GM15510 (cell line): ENCODE measurements around the gene ATP1A3.

ENCODE experiments used
- POLR2A ChIP-seq: IDR thresholded peaks from 3 replicates; pipeline ENCODE4 v1.6.1; 2011; ENCODE audit warnings: borderline replicate concordance; ENCODE audit not compliant: insufficient read length; ENCODE audit errors: extremely low read depth

ATP1A3 gene

GRCh38 chr19:41993612-41994483 is at the start of gene ATP1A3:
ATP1A3 (minus strand) TSS chr19:41994230; CDS start chr19:41994076, 154 bp downstream.
- no peak for TF ChIP-seq POLR2A

DNA sequence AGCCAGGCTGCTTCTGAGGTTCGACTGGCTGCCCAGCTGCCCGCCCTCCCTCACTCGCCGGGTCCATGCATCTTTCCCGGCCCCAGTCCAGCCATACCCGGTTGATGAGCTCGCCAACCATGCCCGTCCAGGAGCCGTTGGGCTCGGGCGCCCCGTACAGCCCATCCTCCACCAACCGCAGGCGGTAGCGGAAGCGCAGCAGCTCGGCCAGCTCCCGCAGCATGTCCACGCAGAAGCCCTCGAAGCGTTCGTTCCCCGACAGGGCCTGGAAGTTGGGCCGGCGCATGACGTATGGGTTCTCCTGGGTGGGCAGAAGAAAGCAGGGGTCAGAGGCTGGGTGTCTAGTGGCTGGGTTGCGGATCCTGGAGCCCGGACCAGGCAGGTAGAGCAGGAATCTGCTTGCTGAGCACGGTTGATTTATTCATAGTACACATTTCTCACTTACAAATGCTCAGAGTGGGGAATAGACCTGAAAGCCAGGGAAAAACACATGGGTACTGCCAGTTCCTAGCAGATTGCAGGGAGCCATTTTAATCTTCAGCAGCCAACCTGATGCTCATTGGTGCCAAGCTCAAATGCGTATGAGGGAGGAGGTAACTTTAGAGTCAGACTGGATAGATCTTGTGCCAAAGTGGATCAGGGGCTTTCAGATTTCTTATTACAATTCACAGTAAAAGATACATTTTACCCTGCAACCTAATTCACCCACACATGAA is 48.6 kb upstream of the ATP1A3 start:
- TF ChIP-seq POLR2A: no peak

DNA sequence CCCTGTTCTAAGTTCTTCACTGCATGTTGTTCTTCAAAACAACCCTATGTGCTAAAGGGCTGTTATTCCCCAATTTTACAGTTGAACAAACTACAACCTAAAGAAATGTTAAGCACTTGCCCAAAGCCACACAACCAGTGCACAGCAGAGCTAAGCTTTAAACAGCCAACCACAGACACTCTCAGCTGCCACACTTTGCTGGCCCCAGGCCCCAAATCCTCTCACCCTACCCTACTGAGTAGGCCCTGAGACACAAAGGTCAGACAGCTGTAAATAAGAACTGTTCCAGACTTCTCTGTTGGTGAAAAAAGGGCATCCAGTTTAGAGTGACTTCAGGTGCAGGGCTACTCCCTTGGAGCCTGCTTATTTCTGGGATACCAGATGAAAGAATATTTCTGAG is 46.0 kb upstream of the ATP1A3 start:
- TF ChIP-seq POLR2A: no peak

- no peak for TF ChIP-seq POLR2A
These were observed 44.6 kb upstream of the ATP1A3 start for GRCh38 chr19:42038666-42039065.

GRCh38 chr19:42037649-42038048 is 43.6 kb upstream of the ATP1A3 start:
- no peak for TF ChIP-seq POLR2A

GRCh38 chr19:42033413-42033812 is 39.4 kb upstream of the ATP1A3 start:
- no peak for TF ChIP-seq POLR2A

DNA sequence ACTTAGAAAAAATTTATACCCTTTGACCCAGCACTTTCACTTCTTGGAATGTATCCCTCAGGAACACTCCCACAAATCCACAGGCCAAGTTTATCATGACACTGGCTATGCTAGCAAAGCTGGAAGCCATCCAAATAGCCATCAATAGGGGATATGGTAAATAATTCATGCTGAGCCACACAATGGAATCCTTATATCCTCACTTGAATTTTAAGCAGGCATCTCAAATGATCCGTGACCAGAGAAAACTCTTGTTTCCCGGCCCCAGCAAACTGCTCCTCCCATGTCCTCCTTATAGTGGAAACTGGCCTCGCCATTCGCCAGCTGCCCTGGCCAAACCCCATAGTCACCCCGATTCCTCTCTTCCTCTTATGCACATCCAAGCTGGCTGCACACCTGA is 38.4 kb upstream of the ATP1A3 start:
- no peak for TF ChIP-seq POLR2A

GRCh38 chr19:42030645-42031440 is 36.8 kb upstream of the ATP1A3 start:
- TF ChIP-seq POLR2A: no peak

- TF ChIP-seq POLR2A: no peak
These were observed 34.5 kb upstream of the ATP1A3 start for GRCh38 chr19:42028304-42029216.

- TF ChIP-seq POLR2A: no peak
These were observed 30.6 kb upstream of the ATP1A3 start for GRCh38 chr19:42024622-42025111.

DNA sequence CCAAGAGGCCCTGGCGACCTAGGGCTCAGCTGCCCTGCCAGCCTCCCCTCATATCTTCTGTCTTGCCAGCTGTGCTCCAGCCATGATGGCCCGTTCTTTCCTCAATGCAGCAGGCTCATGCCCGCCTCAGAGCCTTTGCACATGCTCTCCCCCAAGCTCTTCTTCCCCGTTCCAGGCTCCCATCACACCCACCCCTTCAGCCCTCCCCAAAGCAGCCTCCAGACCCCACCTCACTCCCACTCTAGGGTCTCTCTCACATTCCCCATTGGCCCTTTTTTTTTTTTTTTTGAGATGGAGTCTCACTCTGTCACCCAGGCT is 29.9 kb upstream of the ATP1A3 start:
- no peak for TF ChIP-seq POLR2A

DNA sequence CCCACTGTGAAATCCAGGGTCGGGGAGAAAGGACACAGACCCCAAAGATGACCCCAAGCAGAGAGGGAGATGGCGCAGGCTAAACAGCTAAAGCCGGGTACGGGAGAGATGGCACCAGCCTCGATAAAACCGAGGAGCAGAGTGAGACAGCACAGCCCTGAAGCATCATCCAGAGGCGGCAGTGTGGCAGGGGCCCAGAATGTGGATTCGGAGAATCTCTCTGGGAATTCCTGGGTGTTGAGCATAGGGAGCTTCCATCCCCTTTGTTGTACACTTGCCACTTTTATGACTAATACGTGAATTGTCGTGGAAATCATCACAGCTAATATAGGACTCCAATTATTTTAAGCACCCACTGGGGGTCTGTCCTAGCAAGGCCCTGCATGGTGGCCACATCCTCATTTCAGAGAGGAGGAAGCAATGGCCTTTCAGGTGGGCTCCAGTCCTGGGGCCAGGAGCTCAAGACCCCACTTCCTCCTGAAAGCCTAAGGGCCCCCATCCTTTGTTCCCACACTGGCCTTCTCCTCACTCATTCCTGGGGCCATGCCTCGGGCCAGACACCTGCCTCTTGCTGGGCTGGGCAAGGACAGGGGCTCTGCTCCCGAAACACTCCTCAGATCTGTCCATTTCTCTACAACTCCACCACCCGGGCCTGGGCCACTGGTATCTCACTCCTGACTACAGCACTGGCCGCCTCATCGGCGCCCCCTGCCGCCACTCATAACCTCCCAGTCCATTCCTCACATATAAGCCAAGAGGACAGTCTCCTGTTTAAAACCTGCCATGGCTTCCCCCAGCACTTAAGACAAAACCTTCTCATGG is 29.3 kb upstream of the ATP1A3 start:
- TF ChIP-seq POLR2A: no peak

- no peak for TF ChIP-seq POLR2A
These were observed 28.6 kb upstream of the ATP1A3 start for GRCh38 chr19:42022616-42023015.

DNA sequence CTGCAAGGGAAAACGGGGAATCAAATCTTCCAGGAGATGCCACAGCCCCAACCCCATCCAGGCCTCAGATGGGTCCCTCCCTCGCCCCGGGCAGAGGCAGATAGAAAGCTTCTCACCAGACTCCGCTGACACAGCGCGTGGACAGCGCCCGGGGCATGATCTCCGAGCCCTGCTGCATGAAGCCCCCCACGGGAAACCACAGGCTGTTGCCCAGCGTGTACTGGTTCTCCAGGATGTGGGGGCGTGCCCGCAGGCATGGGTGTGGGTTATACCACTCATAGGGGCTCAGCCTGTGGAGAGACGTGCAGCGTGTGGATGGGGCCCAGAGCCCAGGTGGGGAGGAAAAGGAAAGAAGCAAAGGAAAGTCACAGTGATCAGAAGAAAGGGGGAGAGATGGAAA is 27.2 kb upstream of the ATP1A3 start:
- no peak for TF ChIP-seq POLR2A
